ENCODE data around the gene EXOC2. TPM values are rescaled to one million over a fixed set of nuclear protein-coding genes. Genes with fewer than 3 reads are reported as not detected.

EXOC2 gene
- total RNA-seq, 1 experiment from 2014 or later, result 30.5 TPM

DNA sequence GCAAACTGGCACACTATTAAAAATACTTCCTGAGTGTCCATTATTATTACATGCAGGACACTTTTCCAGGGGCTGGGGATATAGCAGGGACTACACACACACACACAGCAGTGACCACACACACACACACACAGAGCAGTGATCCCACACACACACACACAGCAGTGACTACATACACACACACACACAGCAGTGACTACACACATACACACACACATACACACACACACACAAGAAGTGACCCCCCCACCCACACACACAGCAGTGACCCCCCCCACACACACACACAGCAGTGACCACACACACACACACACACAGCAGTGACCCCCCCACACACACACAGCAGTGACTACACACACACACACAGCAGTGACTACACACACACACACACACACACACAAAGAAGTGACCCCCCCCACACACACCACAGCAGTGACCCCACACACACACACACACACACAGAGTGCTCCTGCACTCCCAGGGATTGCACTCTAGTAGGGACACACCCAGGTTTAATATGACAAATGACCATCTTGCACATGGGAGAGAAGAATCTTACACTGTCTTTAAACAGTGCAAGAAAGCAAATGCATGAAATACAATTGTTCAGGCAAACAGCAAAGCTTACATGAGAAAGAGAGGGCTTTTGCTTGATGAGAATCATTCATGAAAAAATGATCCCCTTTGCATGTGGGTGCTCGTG lies 185.9 kb downstream of the EXOC2 start:
- H3K4me1 ChIP-seq (ENCODE audit: control insufficient read depth, insufficient read depth, low read length), result no peaks in the 10 kb centered on the region
- no peak overlapping the region for H3K4me3 ChIP-seq (ENCODE audit: low read depth in 2 of 2, low read length in 2 of 2)
- DNase-seq (ENCODE audit: low read depth, low spot score) (no peak), ATAC-seq (no peak)
- ChIA-PET POLR2A (no interaction called here), CTCF (no interaction called here)
- H3K27ac ChIP-seq (ENCODE audit: low read length), result no peak overlapping the region
- TF ChIP-seq TCF7L2 (IDR thresholded peaks at IDR 0.05; ENCODE audit: low read depth, low read length) (no peak), SIN3A (IDR thresholded peaks at IDR 0.05; ENCODE audit: borderline replicate concordance, insufficient read depth, low read depth, low read length) (no peak), POLR2AphosphoS5 (IDR thresholded peaks at IDR 0.05; ENCODE audit: low read depth, low read length) (no peak), REST (IDR thresholded peaks at IDR 0.05; ENCODE audit: insufficient read depth in 1 of 2, low read depth in 2 of 2, low read length in 1 of 2) (no peak), CTCF (IDR thresholded peaks at IDR 0.05) (no peak)
- in situ Hi-C loops (cut with HindIII; ENCODE audit: low pct_unique_long_range_greater_than_20kb, low sequenced_read_pairs), result no loop called here
- no peaks in the 10 kb centered on the region for H3K36me3 ChIP-seq (ENCODE audit: control insufficient read depth, insufficient read depth, low read length)
- no TSS peak for BruUV-seq (replicated peaks)
- intact Hi-C loops (cut with micrococcal nuclease; ENCODE audit: unreplicated experiment), result no loop called here
- H3K27me3 ChIP-seq (ENCODE audit: control insufficient read depth, insufficient read depth, low read length), result no peaks in the 10 kb centered on the region
- H3K9me3 ChIP-seq (ENCODE audit: control insufficient read depth, insufficient read depth, low read depth, low read length), result no peaks in the 10 kb centered on the region

GRCh38 chr6:506508-506907 lies 186.4 kb downstream of the EXOC2 start:
- in situ Hi-C loops (cut with HindIII; ENCODE audit: low pct_unique_long_range_greater_than_20kb, low sequenced_read_pairs) (no loop called here), intact Hi-C loops (cut with micrococcal nuclease; ENCODE audit: unreplicated experiment) (no loop called here)
- Histone ChIP-seq H3K36me3 (ENCODE audit: control insufficient read depth, insufficient read depth, low read length) (no peaks in the 10 kb centered on the region), H3K27me3 (ENCODE audit: control insufficient read depth, insufficient read depth, low read length) (no peaks in the 10 kb centered on the region), H3K4me3 (ENCODE audit: low read depth in 2 of 2, low read length in 2 of 2) (no peak overlapping the region), H3K4me1 (ENCODE audit: control insufficient read depth, insufficient read depth, low read length) (no peaks in the 10 kb centered on the region), H3K9me3 (ENCODE audit: control insufficient read depth, insufficient read depth, low read depth, low read length) (no peaks in the 10 kb centered on the region), H3K27ac (ENCODE audit: low read length) (no peak overlapping the region)
- BruUV-seq (replicated peaks), result no TSS peak
- no peak for DNase-seq (ENCODE audit: low read depth, low spot score)
- POLR2A ChIA-PET, result no interaction called here
- ATAC-seq, result no peak
- TF ChIP-seq POLR2AphosphoS5 (IDR thresholded peaks at IDR 0.05; ENCODE audit: low read depth, low read length) (no peak), TCF7L2 (IDR thresholded peaks at IDR 0.05; ENCODE audit: low read depth, low read length) (no peak), SIN3A (IDR thresholded peaks at IDR 0.05; ENCODE audit: borderline replicate concordance, insufficient read depth, low read depth, low read length) (no peak), CTCF (IDR thresholded peaks at IDR 0.05) (no peak), REST (IDR thresholded peaks at IDR 0.05; ENCODE audit: insufficient read depth in 1 of 2, low read depth in 2 of 2, low read length in 1 of 2) (no peak)
- CTCF ChIA-PET, result no interaction called here

Data from Panc1 (cell line).